Ovary (tissue), 3 donors: ENCODE measurements around the gene PDK2.

Source experiments
- EP300 ChIP-seq: sonication (generic); formaldehyde crosslinking; IDR thresholded peaks from one replicate; pipeline ENCODE4 v1.6.1; 2017; ENCODE audit warnings: antibody characterized with exemption
- POLR2A ChIP-seq: fragments of 450-650 bp; IDR thresholded peaks from one replicate; pipeline ENCODE4 v1.6.1; 2017; ENCODE audit warnings: antibody characterized with exemption, mild to moderate bottlenecking, moderate library complexity
- TF ChIP-seq, protein P1 (sequence below), 3 donors: fragments of 450-650 bp in 2 of 3; fragments of 200-600 bp in 1 of 3; IDR thresholded peaks; one replicate each; pipeline versions ENCODE4 v1.5.1 to v1.8.0; 2016 to 2022; ENCODE audit warnings: antibody characterized with exemption in 3 of 3, mild to moderate bottlenecking in 1 of 3
- donor health status: DM: no; HTN: no; CAD: no.

DNA sequence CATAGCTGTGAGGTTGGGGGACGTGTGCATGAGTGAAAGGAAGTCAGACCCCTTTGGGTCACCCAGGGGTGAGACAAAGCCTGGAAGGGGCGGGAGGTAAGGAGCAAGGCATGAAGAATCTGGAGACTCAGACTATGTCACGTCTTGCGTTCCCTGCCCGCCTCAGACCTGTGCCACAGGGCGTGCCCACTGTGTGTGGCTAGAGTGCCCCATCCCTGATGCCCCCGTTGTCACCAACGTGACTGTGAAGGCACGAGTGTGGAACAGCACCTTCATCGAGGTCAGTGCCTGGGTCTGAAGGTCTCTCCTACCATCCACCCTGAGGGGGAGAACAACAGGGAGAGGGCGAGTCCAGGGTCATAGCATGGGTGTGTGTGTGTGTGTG is 15.1 kb upstream of the PDK2 start:
- TF ChIP-seq POLR2A (no peak), EP300 (no peak)
- TF ChIP-seq, protein P1, sequence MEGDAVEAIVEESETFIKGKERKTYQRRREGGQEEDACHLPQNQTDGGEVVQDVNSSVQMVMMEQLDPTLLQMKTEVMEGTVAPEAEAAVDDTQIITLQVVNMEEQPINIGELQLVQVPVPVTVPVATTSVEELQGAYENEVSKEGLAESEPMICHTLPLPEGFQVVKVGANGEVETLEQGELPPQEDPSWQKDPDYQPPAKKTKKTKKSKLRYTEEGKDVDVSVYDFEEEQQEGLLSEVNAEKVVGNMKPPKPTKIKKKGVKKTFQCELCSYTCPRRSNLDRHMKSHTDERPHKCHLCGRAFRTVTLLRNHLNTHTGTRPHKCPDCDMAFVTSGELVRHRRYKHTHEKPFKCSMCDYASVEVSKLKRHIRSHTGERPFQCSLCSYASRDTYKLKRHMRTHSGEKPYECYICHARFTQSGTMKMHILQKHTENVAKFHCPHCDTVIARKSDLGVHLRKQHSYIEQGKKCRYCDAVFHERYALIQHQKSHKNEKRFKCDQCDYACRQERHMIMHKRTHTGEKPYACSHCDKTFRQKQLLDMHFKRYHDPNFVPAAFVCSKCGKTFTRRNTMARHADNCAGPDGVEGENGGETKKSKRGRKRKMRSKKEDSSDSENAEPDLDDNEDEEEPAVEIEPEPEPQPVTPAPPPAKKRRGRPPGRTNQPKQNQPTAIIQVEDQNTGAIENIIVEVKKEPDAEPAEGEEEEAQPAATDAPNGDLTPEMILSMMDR (IDR thresholded peaks at IDR 0.05): no peak
